GM12873 (cell line): ENCODE data around the gene PHB1.

Source experiments
- TF ChIP-seq, protein P1 (sequence below): IDR thresholded peaks from 2 replicates; pipeline ENCODE4 v1.5.1; 2012; ENCODE audit warnings: low read depth, mild to moderate bottlenecking, moderate library complexity, low read length, control low read depth; ENCODE audit not compliant: insufficient read depth; ENCODE audit errors: missing control alignments

Gene PHB1

DNA sequence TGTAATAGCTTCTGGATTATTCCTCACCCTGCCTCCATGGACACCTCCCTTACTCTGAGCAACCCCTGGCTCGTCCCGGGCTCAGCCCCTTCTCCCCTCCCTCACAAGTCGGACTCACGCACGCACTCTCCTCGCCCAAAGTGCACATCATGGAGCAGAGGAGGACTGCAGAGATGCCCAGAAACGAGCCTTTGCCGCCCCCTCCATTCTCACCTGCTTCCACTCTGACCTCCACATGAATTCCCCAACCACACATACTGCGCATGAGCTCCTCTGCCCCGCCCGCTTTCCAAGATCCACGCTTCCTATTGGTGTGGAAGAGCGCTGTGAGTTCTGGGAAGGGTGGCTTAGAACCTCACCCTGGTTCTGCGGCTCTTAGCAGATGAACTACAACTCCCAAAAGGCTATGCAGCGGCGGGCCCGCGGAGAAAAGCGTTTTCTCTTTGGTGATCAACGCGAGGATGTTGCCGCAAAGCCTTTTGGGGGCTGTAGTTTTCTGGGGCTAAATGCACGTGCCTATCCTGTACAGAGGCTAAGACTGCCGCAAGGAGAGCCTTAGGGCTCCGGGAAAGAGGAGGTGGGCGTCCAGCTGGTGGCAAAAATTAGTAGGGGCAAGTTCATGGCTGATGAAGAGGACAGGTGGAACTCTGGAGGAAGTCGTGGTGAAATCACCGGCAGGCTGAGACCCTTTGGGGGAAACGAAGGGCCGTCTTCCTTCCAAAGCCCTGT, at the start of gene PHB1:
Gene PHB1 (minus strand): TSS at position 261 of the 729 bp plus-strand sequence. CDS start 1,618 bp downstream, outside the sequence.
- TF ChIP-seq, protein P1, sequence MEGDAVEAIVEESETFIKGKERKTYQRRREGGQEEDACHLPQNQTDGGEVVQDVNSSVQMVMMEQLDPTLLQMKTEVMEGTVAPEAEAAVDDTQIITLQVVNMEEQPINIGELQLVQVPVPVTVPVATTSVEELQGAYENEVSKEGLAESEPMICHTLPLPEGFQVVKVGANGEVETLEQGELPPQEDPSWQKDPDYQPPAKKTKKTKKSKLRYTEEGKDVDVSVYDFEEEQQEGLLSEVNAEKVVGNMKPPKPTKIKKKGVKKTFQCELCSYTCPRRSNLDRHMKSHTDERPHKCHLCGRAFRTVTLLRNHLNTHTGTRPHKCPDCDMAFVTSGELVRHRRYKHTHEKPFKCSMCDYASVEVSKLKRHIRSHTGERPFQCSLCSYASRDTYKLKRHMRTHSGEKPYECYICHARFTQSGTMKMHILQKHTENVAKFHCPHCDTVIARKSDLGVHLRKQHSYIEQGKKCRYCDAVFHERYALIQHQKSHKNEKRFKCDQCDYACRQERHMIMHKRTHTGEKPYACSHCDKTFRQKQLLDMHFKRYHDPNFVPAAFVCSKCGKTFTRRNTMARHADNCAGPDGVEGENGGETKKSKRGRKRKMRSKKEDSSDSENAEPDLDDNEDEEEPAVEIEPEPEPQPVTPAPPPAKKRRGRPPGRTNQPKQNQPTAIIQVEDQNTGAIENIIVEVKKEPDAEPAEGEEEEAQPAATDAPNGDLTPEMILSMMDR: no peak

GRCh38 chr17:49464049-49464448, 49.4 kb upstream of the PHB1 start:
- TF ChIP-seq, protein P1: no peak

DNA sequence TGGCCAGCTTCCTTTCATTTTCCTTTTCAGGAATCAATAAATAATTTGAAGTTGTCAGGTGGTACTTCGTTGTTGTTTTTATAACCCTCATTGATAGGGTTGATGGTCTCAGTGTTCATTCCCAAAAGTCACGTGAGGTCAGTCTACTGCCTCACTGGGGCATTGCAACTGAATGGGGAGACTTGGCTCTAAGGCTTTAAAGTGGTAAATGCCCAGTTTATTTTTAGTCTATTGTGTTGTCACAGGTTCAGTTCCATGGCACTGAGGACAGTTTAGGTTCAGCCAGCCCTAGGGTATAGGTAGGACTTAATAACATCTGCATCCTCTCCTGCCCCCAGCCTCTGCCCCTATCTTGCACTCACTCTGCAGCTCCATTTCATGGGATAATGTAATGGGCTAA, 46.9 kb upstream of the PHB1 start:
- TF ChIP-seq, protein P1: no peak

GRCh38 chr17:49460401-49460800, 45.7 kb upstream of the PHB1 start:
- TF ChIP-seq, protein P1: no peak

DNA sequence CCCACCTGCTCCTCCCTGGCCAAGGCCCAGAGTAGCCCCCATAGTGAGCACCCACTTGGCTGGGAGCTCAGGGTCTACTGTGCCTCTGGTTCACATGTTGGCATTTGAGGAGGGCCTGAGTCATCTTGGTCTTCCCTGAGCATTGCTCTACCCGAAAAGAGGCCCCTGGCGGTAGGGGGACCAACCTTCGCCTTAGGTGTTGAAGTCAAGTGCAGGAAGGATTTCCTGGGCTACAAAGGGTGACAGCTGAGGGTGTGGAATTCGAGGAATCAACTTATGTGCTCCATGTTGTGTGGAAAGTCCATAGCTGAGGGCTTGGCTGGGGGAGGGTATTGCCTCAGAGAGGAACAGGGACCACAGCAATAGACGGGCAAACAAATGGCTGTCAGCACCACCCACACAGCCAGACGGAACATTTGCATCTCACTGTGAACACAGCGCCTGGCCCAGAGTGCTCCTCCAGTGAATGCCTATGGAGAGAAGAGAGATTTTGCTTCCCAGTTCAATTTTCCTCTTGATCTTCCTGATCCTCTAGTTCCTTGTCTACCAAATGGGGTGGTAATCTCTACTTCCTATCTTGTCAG, 44.8 kb upstream of the PHB1 start:
- TF ChIP-seq, protein P1: peak; percentile 15

DNA sequence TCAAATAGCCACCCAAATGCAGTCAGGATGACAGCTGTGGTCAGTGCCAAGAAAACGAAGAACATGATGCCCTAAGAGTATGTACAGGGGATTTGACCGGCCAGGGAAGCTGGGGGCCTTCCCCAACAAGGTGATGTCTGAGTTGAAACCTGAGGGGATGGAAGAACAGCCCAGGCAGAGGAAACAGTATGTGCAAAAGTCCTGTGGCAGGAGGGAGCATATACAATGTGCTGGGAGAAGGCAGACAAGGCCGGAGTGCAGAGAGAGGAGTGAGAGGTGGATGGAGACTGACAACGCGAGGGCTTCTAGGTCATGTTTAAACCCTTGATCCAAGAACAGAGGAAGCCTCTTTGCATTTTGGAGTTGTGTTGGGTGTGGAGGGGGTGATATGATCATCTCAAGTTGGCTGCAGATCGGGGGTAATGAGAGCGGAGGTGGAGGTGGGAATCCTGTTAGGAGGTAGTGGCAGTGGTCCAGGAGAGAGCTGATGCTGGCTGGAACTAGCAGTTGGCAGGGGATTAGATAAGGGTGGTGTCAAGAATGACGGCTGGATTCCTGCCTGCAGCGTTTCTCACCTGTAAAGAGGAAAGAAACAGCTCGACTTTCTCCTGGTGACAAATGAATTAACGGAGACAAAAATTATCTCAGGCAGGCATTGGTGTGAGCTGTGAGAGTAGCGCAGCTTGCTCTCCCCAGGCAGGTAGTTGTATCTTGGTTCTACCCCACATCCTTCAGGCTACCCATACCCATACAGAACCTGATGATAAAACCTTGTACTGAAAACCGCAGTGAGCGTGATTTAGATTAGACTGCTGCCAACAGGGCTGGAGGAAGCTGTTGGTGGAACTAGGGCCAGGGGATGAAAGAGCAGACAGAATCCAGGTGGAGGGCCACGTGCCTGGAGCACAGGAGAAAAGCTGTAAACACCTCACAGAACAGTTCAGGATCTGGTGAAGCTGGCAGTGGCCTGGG, 43.2 kb upstream of the PHB1 start:
- TF ChIP-seq, protein P1: no peak

DNA sequence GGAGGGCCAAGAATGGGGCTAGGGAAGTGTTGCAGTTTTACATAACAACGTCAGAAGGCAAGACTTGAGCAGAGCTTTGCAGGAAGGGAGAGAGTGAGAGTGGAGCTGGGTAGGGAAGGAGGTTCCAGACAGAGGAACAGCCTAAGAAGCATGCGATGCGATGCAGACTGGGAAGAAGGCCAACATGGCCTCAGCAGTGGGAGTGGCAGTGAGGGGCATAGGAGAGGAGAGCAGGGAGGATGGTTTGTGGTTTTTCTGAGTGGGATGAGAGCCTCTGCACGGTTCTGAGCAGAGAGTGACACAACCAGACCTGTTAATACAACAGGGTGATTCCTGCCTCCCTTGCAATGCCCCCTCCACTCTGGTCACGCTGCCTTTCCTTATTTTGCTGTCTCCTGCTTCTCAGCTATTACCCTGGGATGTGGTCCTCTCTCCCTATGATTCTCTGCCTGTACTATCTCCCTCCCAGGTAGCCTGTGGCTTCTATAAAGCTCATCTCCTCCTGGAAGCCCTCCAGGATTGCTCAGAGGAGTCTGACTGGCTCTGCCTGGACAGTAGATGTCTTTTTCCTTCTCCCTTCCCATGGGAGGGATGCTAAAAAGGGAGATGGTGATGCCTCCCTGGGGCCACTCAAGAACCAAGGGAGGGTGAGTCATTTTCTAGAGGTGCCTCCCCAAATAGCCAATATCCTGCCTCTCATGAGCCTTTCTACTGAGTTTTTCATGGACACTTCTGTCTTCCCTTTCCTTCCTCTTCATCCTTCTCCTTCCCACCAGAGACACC, 41.7 kb upstream of the PHB1 start:
- TF ChIP-seq, protein P1: no peak
